ENCODE measurements around the gene B4GALT4.

The B4GALT4 gene

DNA sequence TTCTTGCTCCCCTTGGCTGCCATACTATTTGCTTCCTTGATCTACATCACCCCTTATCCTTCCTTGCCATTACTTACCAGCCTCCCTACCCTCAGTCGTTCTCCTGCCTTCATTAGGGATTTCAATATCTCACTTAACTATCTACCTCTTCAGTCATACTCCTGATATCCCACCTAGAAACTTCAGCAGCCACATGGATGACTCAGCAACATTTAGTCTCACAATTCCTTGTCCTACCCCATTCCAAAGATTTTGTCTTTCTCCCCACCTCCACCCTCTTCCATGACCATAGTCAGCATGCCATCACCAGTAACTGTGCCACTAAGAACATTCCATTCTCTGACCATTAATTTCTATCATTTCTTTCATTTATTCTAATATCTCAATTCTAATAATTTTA, 48.9 kb downstream of the B4GALT4 start:
- Histone ChIP-seq H3K27me3 (ENCODE audit: insufficient read depth, low read length, poor library complexity, severe bottlenecking) (no peaks in the 10 kb centered on the region), H3F3A (ENCODE audit: low read depth) (no peaks in the 10 kb centered on the region), H2AFZ (ENCODE audit: low read length) (no peak overlapping the region), H3K4me2 (ENCODE audit: low read depth, low read length, poor library complexity, severe bottlenecking) (no peak overlapping the region), H3K9me3 (ENCODE audit: insufficient read depth, low read depth, low read length) (no peaks in the 10 kb centered on the region), H4K20me1 (ENCODE audit: insufficient read depth, low read length, poor library complexity, severe bottlenecking) (no peaks in the 10 kb centered on the region), H3K4me1 (ENCODE audit: insufficient read depth, low read length, poor library complexity, severe bottlenecking) (no peaks in the 10 kb centered on the region), H3K79me2 (ENCODE audit: insufficient read depth, low read length) (no peaks in the 10 kb centered on the region), H3K9ac (ENCODE audit: low read depth, low read length, poor library complexity, severe bottlenecking) (no peak overlapping the region), H3K36me3 (ENCODE audit: insufficient read depth, low read length) (no peaks in the 10 kb centered on the region), H3K4me3 (ENCODE audit: low read length, poor library complexity, severe bottlenecking) (no peak overlapping the region), H3K9me2 (replicated peaks; ENCODE audit: low read depth, low read length) (no peaks in the 10 kb centered on the region)
- TF ChIP-seq EZH2phosphoT487 (IDR thresholded peaks at IDR 0.05; ENCODE audit: borderline replicate concordance): no peak
- TF ChIP-seq, protein P1, sequence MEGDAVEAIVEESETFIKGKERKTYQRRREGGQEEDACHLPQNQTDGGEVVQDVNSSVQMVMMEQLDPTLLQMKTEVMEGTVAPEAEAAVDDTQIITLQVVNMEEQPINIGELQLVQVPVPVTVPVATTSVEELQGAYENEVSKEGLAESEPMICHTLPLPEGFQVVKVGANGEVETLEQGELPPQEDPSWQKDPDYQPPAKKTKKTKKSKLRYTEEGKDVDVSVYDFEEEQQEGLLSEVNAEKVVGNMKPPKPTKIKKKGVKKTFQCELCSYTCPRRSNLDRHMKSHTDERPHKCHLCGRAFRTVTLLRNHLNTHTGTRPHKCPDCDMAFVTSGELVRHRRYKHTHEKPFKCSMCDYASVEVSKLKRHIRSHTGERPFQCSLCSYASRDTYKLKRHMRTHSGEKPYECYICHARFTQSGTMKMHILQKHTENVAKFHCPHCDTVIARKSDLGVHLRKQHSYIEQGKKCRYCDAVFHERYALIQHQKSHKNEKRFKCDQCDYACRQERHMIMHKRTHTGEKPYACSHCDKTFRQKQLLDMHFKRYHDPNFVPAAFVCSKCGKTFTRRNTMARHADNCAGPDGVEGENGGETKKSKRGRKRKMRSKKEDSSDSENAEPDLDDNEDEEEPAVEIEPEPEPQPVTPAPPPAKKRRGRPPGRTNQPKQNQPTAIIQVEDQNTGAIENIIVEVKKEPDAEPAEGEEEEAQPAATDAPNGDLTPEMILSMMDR (conservative IDR thresholded peaks at IDR 0.05; ENCODE audit: low read length): no peak

DNA sequence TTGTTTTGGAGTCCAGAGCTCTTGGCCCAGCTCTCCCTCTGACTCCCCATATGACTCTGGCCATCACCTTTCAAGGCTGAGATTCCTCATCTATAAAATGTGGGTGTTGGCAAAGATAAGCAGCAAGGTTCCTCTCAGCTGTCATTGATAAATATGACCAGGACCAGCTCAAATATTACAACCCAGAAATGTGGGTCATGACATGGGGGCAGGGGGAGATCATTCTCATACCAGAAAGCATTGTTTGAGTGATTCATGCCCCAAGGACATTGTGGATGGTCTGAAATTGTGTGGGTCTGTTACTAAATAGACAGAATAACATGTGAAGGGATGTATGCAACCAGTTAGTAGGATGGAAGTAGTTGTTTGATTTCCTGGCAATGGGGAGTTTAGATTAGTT, 53.4 kb downstream of the B4GALT4 start:
- no peaks in the 10 kb centered on the region for H3K4me1 ChIP-seq (ENCODE audit: insufficient read depth, low read length, poor library complexity, severe bottlenecking)

DNA sequence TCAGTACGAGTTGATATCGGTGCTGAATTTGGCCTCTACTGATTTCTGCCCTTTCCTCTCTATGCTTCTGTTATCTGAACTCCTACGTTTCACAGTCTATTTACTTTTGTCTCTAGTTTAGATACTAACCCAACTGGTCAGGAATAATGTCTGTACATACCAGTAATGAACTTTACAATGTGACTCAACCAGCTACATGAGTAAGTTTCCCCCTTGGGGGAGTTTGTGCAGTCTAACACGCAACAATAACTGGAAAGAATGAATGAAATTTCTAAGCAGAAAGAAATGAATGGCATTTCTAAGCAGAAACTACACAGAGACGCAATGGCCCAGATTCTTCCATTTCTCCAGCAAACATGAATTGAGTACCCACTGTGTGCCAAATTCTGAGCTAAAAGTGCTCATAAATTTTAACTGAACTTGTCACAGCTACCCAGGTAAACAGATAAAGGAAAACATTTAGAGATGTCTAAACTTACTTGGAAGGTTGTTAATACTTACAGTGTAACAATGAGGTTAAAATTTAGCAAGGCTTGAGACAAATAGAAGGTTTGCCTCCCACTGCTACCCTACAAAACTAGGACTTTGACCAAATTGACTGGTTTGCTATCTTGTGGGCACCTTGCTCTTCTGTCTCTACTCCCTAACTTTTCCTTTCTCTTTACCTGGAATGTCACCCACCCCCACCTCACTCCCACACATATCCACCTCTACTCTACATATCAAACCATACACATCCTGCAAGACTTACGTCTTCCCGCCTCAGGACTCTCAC, 55.7 kb downstream of the B4GALT4 start:
- H3K79me2 ChIP-seq (ENCODE audit: insufficient read depth, low read length): no peaks in the 10 kb centered on the region
- H3K9me2 ChIP-seq (replicated peaks; ENCODE audit: low read depth, low read length): no peaks in the 10 kb centered on the region
- H4K20me1 ChIP-seq (ENCODE audit: insufficient read depth, low read length, poor library complexity, severe bottlenecking): no peaks in the 10 kb centered on the region
- no peak overlapping the region for H3K9ac ChIP-seq (ENCODE audit: low read depth, low read length, poor library complexity, severe bottlenecking)
- H2AFZ ChIP-seq (ENCODE audit: low read length): no peak overlapping the region
- no peak overlapping the region for H3K4me3 ChIP-seq (ENCODE audit: low read length, poor library complexity, severe bottlenecking)
- H3F3A ChIP-seq (ENCODE audit: low read depth): no peaks in the 10 kb centered on the region
- no peaks in the 10 kb centered on the region for H3K9me3 ChIP-seq (ENCODE audit: insufficient read depth, low read depth, low read length)
- H3K4me2 ChIP-seq (ENCODE audit: low read depth, low read length, poor library complexity, severe bottlenecking): no peak overlapping the region
- no peaks in the 10 kb centered on the region for H3K36me3 ChIP-seq (ENCODE audit: insufficient read depth, low read length)
- TF ChIP-seq EZH2phosphoT487 (IDR thresholded peaks at IDR 0.05; ENCODE audit: borderline replicate concordance): no peak
- TF ChIP-seq, protein P1 (conservative IDR thresholded peaks at IDR 0.05; ENCODE audit: low read length): no peak
- H3K27me3 ChIP-seq (ENCODE audit: insufficient read depth, low read length, poor library complexity, severe bottlenecking): no peaks in the 10 kb centered on the region
- H3K4me1 ChIP-seq (ENCODE audit: insufficient read depth, low read length, poor library complexity, severe bottlenecking): no peaks in the 10 kb centered on the region

More for the DNA sequence above, 53.4 kb downstream of the B4GALT4 start:
- Histone ChIP-seq H4K20me1 (ENCODE audit: insufficient read depth, low read length, poor library complexity, severe bottlenecking) (no peaks in the 10 kb centered on the region), H3K4me3 (ENCODE audit: low read length, poor library complexity, severe bottlenecking) (no peak overlapping the region), H3K9me2 (replicated peaks; ENCODE audit: low read depth, low read length) (no peaks in the 10 kb centered on the region), H3K9me3 (ENCODE audit: insufficient read depth, low read depth, low read length) (no peaks in the 10 kb centered on the region), H3K9ac (ENCODE audit: low read depth, low read length, poor library complexity, severe bottlenecking) (no peak overlapping the region), H3K79me2 (ENCODE audit: insufficient read depth, low read length) (no peaks in the 10 kb centered on the region), H3K36me3 (ENCODE audit: insufficient read depth, low read length) (no peaks in the 10 kb centered on the region), H3F3A (ENCODE audit: low read depth) (no peaks in the 10 kb centered on the region), H3K27me3 (ENCODE audit: insufficient read depth, low read length, poor library complexity, severe bottlenecking) (no peaks in the 10 kb centered on the region), H2AFZ (ENCODE audit: low read length) (no peak overlapping the region), H3K4me2 (ENCODE audit: low read depth, low read length, poor library complexity, severe bottlenecking) (no peak overlapping the region)
- TF ChIP-seq, protein P1 (conservative IDR thresholded peaks at IDR 0.05; ENCODE audit: low read length): no peak
- no peak for TF ChIP-seq EZH2phosphoT487 (IDR thresholded peaks at IDR 0.05; ENCODE audit: borderline replicate concordance)
